ENCODE results near the gene IL4I1.
"Not testable (repeated sequence)": the region's sequence is repeated elsewhere in the genome, so short reads cannot be mapped to it uniquely, and the experiment has no call there.

IL4I1 gene

GRCh38 chr19:49896863-49897621 lies at the start of gene IL4I1:
TSS of gene IL4I1 (minus strand) at chr19:49896887. CDS start at chr19:49896160, 727 bp downstream.
- no peak for DNase-seq (ENCODE audit: low spot score)

DNA sequence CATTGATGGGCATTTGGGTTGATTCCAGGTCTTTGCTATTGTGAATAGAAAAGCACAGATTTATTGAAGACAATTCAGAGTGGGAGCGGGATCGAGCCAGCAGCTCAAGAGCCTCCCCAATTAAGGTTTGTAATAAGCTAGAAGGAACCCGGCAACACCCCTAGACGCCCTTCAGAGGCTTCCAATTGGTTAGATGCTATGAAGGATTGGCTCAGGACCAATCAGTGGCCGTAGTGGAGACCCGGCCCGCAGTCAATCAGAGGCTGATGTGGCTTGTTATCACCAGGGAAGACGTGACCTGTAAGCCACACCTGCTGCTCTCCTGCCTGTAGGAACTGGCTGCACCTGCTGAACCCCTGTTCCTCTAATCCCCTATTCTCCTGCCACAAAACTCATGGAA lies 49.7 kb upstream of the IL4I1 start:
- no peak for DNase-seq (ENCODE audit: low spot score)

DNA sequence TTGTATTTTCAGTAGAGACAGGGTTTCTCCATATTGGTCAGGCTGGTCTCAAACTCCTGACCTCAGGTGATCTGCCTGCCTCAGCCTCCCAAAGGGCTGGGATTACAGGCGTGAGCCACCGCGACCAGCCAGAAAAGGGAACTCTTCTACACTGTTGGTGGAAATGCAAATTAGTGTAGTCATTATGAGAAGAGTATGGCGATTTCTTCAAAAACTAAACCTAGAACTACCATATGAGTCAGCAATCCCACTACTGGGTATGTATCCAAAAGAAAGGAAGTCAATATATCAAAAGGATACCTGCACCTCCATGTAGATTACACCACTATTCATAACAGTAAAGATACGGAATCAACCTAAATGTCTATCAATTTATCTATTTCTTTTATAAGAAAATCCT lies 47.9 kb upstream of the IL4I1 start:
- not testable (repeated sequence) for DNase-seq (ENCODE audit: low spot score)

GRCh38 chr19:49940482-49940791 lies 43.8 kb upstream of the IL4I1 start:
- DNase-seq (ENCODE audit: low spot score) = no peak

- DNase-seq (ENCODE audit: low spot score) = no peak
Measured at GRCh38 chr19:49939721-49940481, 43.2 kb upstream of the IL4I1 start.

DNA sequence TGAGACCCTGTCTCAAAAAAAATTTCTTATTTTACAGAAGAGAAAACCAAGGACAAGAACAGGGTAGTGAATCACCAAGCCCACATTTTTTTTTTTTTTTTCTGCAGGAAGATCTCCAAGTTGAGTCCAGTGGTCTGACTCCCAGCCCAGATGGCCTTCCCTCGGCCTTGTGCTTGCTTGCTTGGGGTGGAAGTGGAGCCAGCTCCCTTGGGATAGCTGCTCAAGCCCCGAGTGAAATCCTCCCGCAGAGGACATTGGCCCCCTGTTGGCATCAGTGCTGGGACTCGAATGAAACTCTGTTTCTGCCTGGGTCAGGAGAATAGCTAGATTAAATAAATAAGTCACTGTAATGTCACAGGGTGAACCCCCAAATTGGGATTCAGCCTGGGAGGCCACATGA lies 42.0 kb upstream of the IL4I1 start:
- DNase-seq (ENCODE audit: low spot score) = no peak

DNA sequence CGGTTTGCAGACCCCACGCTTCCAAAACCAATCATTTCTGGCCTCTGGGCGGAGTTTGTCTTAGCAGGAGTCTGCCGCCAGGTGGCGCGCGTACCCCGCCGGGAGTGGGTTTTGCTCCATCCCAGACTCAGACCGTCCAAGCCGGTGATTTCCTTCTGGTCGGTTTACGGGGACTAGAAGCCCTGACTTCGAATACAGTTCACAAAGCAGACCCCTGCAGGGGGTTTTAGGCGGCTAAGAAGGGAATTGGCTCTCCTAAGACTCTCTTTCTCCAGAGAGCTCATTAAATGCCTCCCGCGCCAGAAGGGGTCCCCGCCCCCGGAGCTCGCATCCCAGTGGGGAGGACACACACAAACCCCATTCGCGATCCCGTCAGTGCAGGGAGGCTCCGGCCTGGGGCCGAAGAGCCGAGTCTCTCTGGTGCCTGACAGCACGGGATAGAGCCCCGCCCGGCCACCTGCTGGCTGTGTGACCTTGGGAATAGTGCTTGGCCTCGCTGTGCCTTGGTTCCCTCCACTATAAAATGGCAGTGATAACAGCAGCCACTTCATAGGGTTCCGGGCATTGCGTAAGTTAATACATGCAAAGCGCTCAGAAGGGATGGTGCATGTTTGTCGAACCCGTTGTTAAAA lies 41.2 kb upstream of the IL4I1 start:
- DNase-seq (ENCODE audit: low spot score) = peak; percentile 73

DNA sequence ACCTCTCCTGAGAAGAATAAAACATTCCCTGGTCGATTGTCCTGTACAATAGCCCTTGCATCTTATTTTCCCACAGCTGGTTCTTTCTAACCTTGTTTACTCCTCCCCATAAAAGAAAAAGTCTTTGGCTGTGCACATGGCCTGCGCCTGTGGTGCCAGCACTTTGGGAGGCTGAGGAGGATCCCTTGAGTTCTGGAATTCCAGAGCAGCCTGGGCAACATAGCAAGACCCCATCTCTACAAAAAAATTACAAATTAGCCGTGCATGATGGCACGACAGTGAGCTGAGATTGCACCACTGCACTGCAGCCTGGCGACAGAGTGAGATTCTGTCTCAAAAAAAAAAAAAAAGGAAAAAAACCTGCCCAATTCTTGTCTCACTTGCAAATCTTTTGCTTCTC lies 39.9 kb upstream of the IL4I1 start:
- DNase-seq (ENCODE audit: low spot score) = no peak

- no peak for DNase-seq (ENCODE audit: low spot score)
Measured at GRCh38 chr19:49933643-49934042, 37.0 kb upstream of the IL4I1 start.

- DNase-seq (ENCODE audit: low spot score) = no peak
Measured at GRCh38 chr19:49932731-49933131, 36.0 kb upstream of the IL4I1 start.

DNA sequence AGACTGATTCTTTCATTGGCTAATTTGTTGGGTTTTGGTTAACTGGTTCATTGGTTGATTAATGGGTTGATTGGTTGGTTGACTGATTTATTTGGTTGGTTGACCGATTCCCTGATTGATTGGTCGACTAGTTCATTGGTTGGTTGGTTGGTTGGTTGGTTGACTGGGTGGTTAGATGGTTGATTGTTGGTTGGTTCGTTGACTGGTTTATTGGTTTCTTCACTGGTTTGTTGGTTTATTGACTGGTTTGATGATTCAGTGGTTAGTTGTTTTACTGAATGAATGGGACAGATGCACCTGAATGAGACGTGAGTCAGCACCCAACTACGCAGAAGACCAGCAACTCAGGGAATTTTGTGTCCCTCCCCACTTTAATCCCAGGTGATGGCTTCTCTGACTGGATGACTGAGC lies 35.4 kb upstream of the IL4I1 start:
- no peak for DNase-seq (ENCODE audit: low spot score)

DNA sequence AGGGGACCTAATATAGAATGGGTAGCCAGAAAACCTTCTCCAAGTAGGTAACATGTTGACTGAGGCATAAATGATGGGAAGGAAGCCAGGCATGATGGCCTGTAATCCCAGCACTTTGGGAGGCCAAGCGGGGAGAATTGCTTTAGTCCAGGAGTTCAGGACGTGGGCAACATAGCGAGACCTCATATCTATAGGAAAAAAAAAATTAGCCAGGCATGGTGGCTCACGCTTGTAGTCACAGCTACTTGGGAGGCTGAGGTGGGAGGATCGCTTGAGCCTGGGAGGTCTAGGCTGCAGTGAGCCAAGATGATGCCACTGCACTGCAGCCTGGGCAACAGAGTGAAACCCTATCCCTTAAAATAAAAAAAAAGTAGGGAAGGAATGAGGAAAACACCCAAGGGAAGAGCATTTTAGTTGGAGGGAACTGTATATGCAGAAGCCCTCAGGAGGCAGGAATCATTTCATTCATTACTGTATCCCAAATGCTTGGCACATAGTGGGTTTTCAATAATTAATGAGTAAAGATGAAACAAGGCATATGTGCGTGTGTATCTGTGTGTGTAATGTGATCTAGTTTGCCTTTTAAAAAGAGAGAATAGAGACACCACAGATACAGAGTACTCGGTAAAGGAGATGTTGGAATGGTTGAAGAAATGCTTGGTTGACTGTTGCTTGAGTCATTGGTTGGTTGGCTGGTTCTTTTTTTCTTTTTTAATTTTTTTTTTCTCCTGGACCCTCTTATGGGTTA lies 34.8 kb upstream of the IL4I1 start:
- DNase-seq (ENCODE audit: low spot score) = no peak

GRCh38 chr19:49930483-49931011 lies 33.9 kb upstream of the IL4I1 start:
- no peak for DNase-seq (ENCODE audit: low spot score)

GRCh38 chr19:49929611-49930482 lies 33.2 kb upstream of the IL4I1 start:
- DNase-seq (ENCODE audit: low spot score) = peak; percentile 92

DNA sequence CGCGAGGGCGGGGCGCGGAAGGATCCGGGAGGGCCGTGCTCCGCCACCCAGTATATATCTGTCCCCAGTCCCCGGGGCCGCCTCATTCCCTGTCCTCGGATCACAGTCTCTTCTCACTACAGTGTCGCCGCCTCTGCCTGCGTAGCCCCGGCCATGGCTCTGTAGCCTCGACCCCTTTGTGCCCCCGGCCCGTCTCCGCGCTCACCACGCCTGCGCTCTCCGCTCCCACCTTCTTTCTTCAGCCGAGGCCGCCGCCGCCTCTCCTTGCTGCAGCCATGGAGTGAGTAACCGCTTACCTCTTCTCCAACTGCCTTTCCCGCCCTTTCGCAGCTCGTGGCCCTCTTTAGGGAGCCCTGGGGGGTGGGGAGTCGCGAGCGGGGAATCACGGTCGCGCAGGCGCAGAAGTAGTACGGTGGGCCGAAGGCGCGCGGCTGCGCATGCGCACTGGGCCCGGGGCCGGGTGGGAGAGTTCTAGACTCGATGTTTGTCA lies 32.5 kb upstream of the IL4I1 start, which contains the start of the genes ATF5 and NUP62:
Gene ATF5 (plus strand): TSS at position 85 of the 490 bp plus-strand sequence. CDS start 1,646 bp downstream, outside the sequence.
Gene NUP62 (minus strand): TSS at position 384 of the 490 bp plus-strand sequence. CDS start 19,697 bp downstream, outside the sequence.
- peak; percentile 98 for DNase-seq (ENCODE audit: low spot score)

DNA sequence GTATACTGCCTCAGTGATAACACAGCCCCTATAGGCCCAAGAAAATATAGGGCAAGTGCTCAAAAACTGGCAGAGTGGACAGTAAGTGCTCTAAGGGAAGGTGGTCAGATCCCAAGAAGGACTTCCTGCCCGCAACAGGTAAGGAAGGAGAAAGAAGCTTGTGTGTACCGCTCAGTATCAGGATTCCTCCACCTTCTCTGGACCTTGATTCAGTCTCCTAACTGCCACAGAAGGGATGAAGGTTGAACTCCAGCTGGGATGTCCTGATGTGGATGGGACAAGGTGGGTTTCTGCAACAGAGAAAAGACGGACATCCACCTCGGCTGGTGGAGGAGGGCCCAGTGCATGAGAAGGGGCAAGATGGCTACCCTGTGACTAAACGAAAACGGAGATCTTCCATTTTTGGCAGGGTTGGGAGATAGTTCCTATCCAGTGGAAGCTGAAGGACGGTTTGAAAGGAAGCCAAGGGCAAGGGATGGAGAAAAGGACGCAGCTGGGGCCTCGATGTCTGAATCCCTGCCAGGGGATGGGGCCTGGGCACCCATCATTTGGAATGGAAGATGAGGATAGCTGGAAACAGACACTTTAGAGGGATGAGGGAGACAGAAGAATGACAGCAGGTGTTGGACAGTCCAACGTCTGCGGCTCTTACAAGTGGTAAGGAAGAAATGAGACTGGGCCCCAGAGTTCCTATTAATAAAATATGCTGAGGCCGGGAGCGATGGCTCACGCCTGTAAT lies 31.0 kb upstream of the IL4I1 start:
- DNase-seq (ENCODE audit: low spot score) = no peak

GRCh38 chr19:49926515-49926914 lies 29.8 kb upstream of the IL4I1 start:
- no peak for DNase-seq (ENCODE audit: low spot score)

- no peak for DNase-seq (ENCODE audit: low spot score)
Measured at GRCh38 chr19:49925486-49925885, 28.8 kb upstream of the IL4I1 start.

DNA sequence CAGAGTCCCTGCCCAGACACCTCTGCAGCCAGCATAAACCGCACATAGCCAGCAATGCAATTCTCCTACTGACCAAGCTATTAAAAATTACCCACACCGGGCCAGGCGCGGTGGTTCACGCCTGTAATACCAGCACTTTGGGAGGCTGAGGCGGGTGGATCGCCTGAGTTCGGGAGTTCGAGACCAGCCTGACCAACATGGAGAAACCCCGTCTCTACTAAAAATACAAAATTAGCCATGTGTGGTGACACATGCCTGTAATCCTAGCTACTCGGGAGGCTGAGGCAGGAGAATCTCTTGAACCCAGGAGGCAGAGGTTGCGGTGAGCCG lies 28.2 kb upstream of the IL4I1 start:
- DNase-seq (ENCODE audit: low spot score) = not testable (repeated sequence)

All from HuH-7.5 (cell line).